ENCODE measurements around the gene LSG1.

DNA sequence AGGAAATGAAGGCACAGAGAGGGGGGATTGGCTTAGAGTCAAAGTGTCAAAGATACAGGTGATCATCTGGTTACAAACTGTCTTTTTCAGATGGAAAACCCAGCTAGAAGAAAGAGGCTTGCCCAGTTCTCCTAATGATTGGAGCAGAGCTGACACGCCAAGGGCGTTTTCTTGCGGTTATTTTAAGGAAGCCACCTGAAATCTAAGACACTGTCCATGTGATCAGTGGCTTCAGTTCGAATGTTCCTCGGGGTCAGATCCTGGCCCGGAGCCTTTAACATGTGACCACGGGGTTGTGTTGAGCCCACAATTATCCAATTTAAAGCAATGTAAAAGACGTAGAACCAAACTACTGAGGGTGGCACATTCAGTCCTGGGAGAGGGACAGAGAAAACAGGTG, 33.2 kb upstream of the LSG1 start:
- TF ChIP-seq, protein P1, sequence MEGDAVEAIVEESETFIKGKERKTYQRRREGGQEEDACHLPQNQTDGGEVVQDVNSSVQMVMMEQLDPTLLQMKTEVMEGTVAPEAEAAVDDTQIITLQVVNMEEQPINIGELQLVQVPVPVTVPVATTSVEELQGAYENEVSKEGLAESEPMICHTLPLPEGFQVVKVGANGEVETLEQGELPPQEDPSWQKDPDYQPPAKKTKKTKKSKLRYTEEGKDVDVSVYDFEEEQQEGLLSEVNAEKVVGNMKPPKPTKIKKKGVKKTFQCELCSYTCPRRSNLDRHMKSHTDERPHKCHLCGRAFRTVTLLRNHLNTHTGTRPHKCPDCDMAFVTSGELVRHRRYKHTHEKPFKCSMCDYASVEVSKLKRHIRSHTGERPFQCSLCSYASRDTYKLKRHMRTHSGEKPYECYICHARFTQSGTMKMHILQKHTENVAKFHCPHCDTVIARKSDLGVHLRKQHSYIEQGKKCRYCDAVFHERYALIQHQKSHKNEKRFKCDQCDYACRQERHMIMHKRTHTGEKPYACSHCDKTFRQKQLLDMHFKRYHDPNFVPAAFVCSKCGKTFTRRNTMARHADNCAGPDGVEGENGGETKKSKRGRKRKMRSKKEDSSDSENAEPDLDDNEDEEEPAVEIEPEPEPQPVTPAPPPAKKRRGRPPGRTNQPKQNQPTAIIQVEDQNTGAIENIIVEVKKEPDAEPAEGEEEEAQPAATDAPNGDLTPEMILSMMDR (IDR thresholded peaks at IDR 0.05; ENCODE audit: poor library complexity, severe bottlenecking) = no peak
- TF ChIP-seq EZH2 (IDR thresholded peaks at IDR 0.05; ENCODE audit: borderline replicate concordance, insufficient read depth, low read length, poor library complexity, severe bottlenecking) = no peak
- TF ChIP-seq, protein P2, sequence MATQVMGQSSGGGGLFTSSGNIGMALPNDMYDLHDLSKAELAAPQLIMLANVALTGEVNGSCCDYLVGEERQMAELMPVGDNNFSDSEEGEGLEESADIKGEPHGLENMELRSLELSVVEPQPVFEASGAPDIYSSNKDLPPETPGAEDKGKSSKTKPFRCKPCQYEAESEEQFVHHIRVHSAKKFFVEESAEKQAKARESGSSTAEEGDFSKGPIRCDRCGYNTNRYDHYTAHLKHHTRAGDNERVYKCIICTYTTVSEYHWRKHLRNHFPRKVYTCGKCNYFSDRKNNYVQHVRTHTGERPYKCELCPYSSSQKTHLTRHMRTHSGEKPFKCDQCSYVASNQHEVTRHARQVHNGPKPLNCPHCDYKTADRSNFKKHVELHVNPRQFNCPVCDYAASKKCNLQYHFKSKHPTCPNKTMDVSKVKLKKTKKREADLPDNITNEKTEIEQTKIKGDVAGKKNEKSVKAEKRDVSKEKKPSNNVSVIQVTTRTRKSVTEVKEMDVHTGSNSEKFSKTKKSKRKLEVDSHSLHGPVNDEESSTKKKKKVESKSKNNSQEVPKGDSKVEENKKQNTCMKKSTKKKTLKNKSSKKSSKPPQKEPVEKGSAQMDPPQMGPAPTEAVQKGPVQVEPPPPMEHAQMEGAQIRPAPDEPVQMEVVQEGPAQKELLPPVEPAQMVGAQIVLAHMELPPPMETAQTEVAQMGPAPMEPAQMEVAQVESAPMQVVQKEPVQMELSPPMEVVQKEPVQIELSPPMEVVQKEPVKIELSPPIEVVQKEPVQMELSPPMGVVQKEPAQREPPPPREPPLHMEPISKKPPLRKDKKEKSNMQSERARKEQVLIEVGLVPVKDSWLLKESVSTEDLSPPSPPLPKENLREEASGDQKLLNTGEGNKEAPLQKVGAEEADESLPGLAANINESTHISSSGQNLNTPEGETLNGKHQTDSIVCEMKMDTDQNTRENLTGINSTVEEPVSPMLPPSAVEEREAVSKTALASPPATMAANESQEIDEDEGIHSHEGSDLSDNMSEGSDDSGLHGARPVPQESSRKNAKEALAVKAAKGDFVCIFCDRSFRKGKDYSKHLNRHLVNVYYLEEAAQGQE (IDR thresholded peaks at IDR 0.05; ENCODE audit: borderline replicate concordance) = no peak
- no peak for TF ChIP-seq POLR2AphosphoS5 (IDR thresholded peaks at IDR 0.05)
- TF ChIP-seq RAD21 (conservative IDR thresholded peaks at IDR 0.05) = no peak
- no peak for TF ChIP-seq SMC3 (conservative IDR thresholded peaks at IDR 0.05; ENCODE audit: poor library complexity)
- no peak for TF ChIP-seq EP300 (conservative IDR thresholded peaks at IDR 0.05; ENCODE audit: poor library complexity, severe bottlenecking)
- TF ChIP-seq MXI1 (conservative IDR thresholded peaks at IDR 0.05; ENCODE audit: poor library complexity, severe bottlenecking) = no peak
- TF ChIP-seq TAF1 (IDR thresholded peaks at IDR 0.05; ENCODE audit: low read depth) = no peak
